Large intestine (tissue), 3 donors: Measurements from ENCODE around the gene VPS45. TPM values are rescaled to one million over a fixed set of nuclear protein-coding genes. Genes with fewer than 3 reads are reported as not detected.
A peak's percentile ranks its signal among the peaks of the same experiment; 100 is the strongest.

Source experiments
- DNase-seq, 2 donors: peaks; one replicate each; pipeline versions ENCODE4 v3.0.0 to v3.0.0-alpha.2; 2013
- H3K27ac ChIP-seq: one replicate; pipeline ENCODE4 v1.5.1; 2013; ENCODE audit warnings: low read length
- H3K27me3 ChIP-seq: 2 replicates; pipeline ENCODE4 v1.6.1; 2013; ENCODE audit warnings: low read length; ENCODE audit not compliant: control insufficient read depth, insufficient read depth
- H3K36me3 ChIP-seq: 2 replicates; pipeline ENCODE4 v1.6.1; 2013; ENCODE audit warnings: low read length; ENCODE audit not compliant: control insufficient read depth, insufficient read depth
- H3K4me1 ChIP-seq: one replicate; pipeline ENCODE4 v1.6.1; 2013; ENCODE audit warnings: low read length; ENCODE audit not compliant: control insufficient read depth, insufficient read depth
- H3K4me3 ChIP-seq: one replicate; pipeline ENCODE4 v1.5.1; 2013; ENCODE audit warnings: low read length
- H3K9me3 ChIP-seq: one replicate; pipeline ENCODE4 v1.6.1; 2013; ENCODE audit warnings: mild to moderate bottlenecking, low read depth, low read length, moderate library complexity; ENCODE audit not compliant: control insufficient read depth
- WGBS: methylation state at CpG from one replicate; pipeline ENCODE4 v1.1.5; 2013; ENCODE audit warnings: low lambda C conversion rate; ENCODE audit not compliant: insufficient coverage; 5-methylcytosine and 5-hydroxymethylcytosine counted together
- polyA plus RNA-seq: library from polyadenylated mRNA; unstranded; fragments of 120-200 nt; gene quantifications from one replicate; pipeline ENCODE4 v1.2.1, GENCODE V29; 2013

VPS45 gene
- polyA plus RNA-seq, 1 donor, result 43.6 TPM

DNA sequence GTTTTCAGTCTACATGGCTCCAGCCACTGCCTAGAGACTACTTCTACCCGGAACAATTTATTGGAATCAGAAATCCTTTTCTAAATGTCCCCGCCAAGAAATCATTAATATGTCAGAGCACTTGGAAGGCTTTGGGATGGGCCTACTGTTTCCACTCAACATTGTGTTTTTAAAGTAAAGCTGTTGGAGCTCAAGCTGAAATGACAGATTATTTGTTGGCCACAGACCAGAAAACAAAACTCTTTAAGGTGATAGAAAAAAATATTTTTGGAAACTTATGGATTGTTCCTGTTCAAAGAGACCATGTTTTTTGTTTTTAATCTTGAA lies 496 bp downstream of the VPS45 start:
- H3K36me3 ChIP-seq, result peaks cover 6% of the 10 kb centered on the region
- peak overlapping the region; percentile 67 for H3K4me3 ChIP-seq
- no peaks in the 10 kb centered on the region for H3K27me3 ChIP-seq
- DNase-seq, result no peak
- H3K4me1 ChIP-seq, result no peaks in the 10 kb centered on the region
- H3K27ac ChIP-seq, result peak overlapping the region; percentile 87
- no peaks in the 10 kb centered on the region for H3K9me3 ChIP-seq
- WGBS, result no CpG with 5 or more reads among the region's 2 CpGs

DNA sequence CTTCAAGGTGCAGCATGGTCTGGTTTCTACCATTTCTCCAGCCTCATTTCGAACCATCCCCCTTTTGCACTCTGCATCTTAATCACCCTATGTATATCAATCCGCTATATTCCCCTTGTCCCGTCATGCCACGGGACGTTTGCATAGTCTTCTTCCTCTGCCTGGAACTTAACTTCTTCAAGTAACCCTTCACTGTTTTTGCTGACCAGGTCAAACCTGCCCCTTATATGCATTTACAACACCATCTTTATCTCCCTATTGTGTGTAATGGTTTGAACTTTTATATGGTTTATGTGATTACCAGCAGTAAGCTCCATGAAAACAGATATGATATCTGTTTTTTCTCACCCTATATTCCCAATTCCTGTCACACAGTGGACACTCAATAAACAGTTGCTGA lies 2.3 kb downstream of the VPS45 start:
- Histone ChIP-seq H3K27me3 (no peaks in the 10 kb centered on the region), H3K4me1 (no peaks in the 10 kb centered on the region)
- no peak for DNase-seq

DNA sequence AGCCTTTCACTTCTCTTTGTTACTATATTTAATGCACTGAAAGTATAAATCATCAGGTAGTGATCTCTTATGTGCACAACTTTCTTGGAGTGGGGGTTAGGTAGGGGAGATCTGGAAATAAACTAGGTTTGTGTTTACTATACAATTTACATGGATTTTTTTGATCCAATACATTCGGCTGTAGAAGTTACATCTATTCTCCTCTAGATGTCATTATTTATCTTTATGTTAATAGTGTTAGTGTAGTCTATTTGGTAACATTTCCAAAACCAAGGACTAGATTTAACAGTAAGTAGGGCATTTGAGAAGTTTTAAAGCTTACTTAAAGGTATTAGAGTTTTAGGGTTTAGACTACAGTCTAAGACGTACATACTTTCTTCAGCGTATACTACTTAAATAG lies 5.4 kb downstream of the VPS45 start:
- no peak overlapping the region for H3K4me3 ChIP-seq
- H3K9me3 ChIP-seq, result no peaks in the 10 kb centered on the region
- H3K27me3 ChIP-seq, result no peaks in the 10 kb centered on the region
- peaks cover 26% of the 10 kb centered on the region for H3K36me3 ChIP-seq
- 100% methylated on average over 3 of the region's 3 CpGs for WGBS
- no peak for DNase-seq
- no peaks in the 10 kb centered on the region for H3K4me1 ChIP-seq
- no peak overlapping the region for H3K27ac ChIP-seq

More for the DNA sequence above, 2.3 kb downstream of the VPS45 start:
- Histone ChIP-seq H3K4me3 (no peak overlapping the region), H3K9me3 (no peaks in the 10 kb centered on the region), H3K36me3 (peaks cover 13% of the 10 kb centered on the region), H3K27ac (no peak overlapping the region)
- WGBS, result 97% methylated on average over 4 of the region's 5 CpGs

GRCh38 chr1:150073516-150073915 lies 5.9 kb downstream of the VPS45 start:
- WGBS, result 100% methylated on average over 2 of the region's 2 CpGs
- Histone ChIP-seq H3K4me1 (no peaks in the 10 kb centered on the region), H3K4me3 (no peak overlapping the region), H3K9me3 (no peaks in the 10 kb centered on the region), H3K36me3 (peaks cover 32% of the 10 kb centered on the region), H3K27me3 (no peaks in the 10 kb centered on the region), H3K27ac (no peak overlapping the region)
- DNase-seq, result no peak

GRCh38 chr1:150076066-150076465 lies 8.5 kb downstream of the VPS45 start:
- Histone ChIP-seq H3K27ac (no peak overlapping the region), H3K36me3 (peaks cover 38% of the 10 kb centered on the region), H3K4me1 (no peaks in the 10 kb centered on the region), H3K4me3 (no peak overlapping the region), H3K27me3 (no peaks in the 10 kb centered on the region), H3K9me3 (no peaks in the 10 kb centered on the region)
- no peak for DNase-seq
- 80% methylated on average over 1 of the region's 2 CpGs for WGBS

- no peak for DNase-seq
- H3K4me3 ChIP-seq, result no peak overlapping the region
- no peaks in the 10 kb centered on the region for H3K9me3 ChIP-seq
- H3K27me3 ChIP-seq, result no peaks in the 10 kb centered on the region
- WGBS, result 100% methylated on average over 3 of the region's 6 CpGs
- H3K4me1 ChIP-seq, result no peaks in the 10 kb centered on the region
- H3K36me3 ChIP-seq, result peaks cover 44% of the 10 kb centered on the region
- H3K27ac ChIP-seq, result no peak overlapping the region
Measured at GRCh38 chr1:150076985-150077384, 9.4 kb downstream of the VPS45 start.

DNA sequence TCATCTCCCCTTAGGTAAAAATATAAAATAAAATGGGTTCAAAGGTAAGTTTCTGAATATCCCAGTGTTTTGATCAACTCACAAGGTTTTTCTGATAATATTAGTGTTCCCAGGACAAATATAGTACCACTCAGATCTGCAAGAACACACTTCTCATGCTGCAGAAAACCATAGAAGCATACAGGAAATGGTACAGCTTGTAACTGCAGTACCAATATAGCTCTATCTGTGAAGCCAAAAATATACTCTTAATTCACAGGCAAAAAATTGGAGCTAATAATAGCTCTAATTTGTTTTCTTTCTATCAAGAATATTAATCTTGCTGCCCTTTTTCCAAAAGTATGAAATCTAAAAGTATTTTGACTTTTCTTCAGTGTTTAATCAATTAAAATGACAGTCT lies 13.2 kb downstream of the VPS45 start:
- Histone ChIP-seq H3K36me3 (peaks cover 44% of the 10 kb centered on the region), H3K9me3 (no peaks in the 10 kb centered on the region), H3K27me3 (no peaks in the 10 kb centered on the region), H3K27ac (no peak overlapping the region), H3K4me1 (no peaks in the 10 kb centered on the region), H3K4me3 (no peak overlapping the region)
- DNase-seq, result no peak

DNA sequence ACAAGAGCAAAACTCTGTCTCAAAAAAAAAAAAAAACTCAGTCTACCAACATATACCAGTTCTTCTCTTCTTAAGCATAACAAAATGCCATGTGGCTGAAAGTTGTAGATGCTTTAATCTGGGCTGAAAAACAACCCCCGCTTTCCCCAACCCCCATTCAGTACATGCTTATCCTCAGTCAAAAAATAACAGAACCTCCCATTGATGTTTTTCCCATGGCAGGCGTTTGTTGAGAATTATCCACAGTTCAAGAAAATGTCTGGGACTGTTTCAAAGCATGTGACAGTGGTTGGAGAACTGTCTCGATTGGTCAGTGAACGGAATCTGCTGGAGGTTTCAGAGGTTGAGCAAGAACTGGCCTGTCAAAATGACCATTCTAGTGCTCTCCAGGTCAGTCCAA lies 14.9 kb downstream of the VPS45 start:
- no peaks in the 10 kb centered on the region for H3K27me3 ChIP-seq
- no peak overlapping the region for H3K4me3 ChIP-seq
- no peak for DNase-seq
- no peaks in the 10 kb centered on the region for H3K4me1 ChIP-seq
- H3K9me3 ChIP-seq, result no peaks in the 10 kb centered on the region
- WGBS, result 100% methylated on average over 2 of the region's 4 CpGs
- no peak overlapping the region for H3K27ac ChIP-seq
- H3K36me3 ChIP-seq, result peaks cover 39% of the 10 kb centered on the region

DNA sequence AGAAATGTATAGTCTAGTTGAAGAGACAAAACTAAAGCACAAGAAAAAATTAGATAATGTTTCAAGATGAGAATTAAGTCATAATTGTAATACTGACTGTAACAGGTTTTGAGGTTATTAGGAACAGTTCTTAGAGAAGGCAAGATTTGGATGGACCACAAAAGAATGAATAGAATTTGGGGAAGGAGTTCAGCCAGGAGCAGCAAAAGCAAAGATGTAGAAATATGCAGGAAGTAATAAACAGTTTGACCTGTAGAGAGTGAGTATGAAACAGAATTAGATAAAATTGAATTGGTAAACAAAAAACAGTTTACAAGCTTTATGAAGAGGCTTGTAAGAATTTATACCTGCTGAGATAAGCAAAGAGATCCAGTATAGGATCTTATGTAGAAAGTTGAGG lies 16.3 kb downstream of the VPS45 start:
- DNase-seq, result no peak
- no peaks in the 10 kb centered on the region for H3K9me3 ChIP-seq
- no peaks in the 10 kb centered on the region for H3K4me1 ChIP-seq
- no peaks in the 10 kb centered on the region for H3K27me3 ChIP-seq
- no peak overlapping the region for H3K27ac ChIP-seq
- H3K36me3 ChIP-seq, result peaks cover 33% of the 10 kb centered on the region
- no peak overlapping the region for H3K4me3 ChIP-seq

DNA sequence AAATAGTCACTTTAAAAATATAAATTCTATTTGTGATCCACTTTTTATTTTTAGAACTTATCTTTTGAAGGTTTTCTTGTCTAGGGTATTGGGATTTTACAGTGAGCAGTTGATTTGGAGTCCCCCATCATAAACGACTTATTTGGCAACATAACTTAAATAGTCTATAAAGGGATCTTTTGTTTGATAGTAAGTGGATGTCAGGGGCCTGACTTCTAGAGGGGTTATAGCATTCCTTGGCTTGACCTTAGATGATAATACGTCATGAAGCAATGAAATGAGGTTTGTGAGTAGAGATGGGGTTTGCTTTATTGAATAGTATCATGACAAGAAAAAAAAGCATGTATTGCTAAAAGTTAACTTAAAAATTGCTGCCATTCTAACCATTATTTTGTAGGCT lies 17.8 kb downstream of the VPS45 start:
- DNase-seq, result no peak
- no peaks in the 10 kb centered on the region for H3K27me3 ChIP-seq
- H3K9me3 ChIP-seq, result no peaks in the 10 kb centered on the region
- H3K4me1 ChIP-seq, result no peaks in the 10 kb centered on the region
- H3K27ac ChIP-seq, result no peak overlapping the region
- WGBS, result 92% methylated on average over 1 of the region's 2 CpGs
- no peak overlapping the region for H3K4me3 ChIP-seq
- peaks cover 24% of the 10 kb centered on the region for H3K36me3 ChIP-seq

DNA sequence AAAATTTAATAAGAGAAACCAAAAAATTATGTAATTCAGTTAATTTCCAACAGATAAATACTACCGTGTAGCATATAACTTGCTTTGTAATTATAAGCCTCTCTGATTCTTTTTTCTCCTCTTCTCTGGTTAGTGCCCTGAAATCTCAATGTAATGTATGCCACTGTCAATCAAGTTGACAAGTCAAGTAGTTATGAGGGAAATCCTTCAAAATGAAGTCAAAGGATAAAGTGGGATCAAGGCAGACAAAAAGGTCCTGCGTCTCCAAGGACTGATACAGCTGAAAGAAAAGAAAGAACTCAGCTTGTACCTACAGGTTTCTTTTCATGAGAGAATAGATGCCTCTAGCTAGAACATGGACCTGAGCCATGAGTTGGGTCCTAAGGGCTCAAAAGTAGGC lies 19.8 kb downstream of the VPS45 start:
- Histone ChIP-seq H3K9me3 (no peaks in the 10 kb centered on the region), H3K4me1 (no peaks in the 10 kb centered on the region), H3K4me3 (no peak overlapping the region), H3K36me3 (peaks cover 20% of the 10 kb centered on the region), H3K27me3 (no peaks in the 10 kb centered on the region), H3K27ac (no peak overlapping the region)
- no peak for DNase-seq
- no CpG with 5 or more reads among the region's 2 CpGs for WGBS
